Measurements from ENCODE around the gene RETREG3.

DNA sequence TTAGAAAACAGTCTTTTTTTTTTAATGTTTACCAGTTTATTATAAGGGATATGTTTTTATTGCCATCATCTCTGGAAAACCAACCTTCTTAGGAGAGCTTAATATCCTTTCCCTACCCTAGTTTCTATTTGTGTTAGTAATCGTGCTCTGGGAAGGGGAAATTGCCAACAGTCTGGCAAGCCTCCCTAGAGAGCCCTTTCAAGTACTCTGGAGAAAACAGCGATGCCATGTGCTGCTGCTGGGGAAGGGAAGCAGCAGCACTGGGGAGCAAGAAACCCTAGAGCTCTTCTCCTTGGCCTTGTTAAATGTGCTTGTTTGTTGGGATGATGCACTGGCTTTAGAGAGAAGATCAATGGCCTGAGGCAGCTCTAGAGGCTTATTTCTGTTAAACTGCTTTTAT is 10.3 kb downstream of the RETREG3 start:
- no peak for TF ChIP-seq RAD21 (conservative IDR thresholded peaks at IDR 0.05)
- TF ChIP-seq TAF1 (IDR thresholded peaks at IDR 0.05; ENCODE audit: low read depth) = no peak
- no peak for TF ChIP-seq CTCF (IDR thresholded peaks at IDR 0.05; ENCODE audit: poor library complexity, severe bottlenecking)
- TF ChIP-seq POLR2AphosphoS5 (IDR thresholded peaks at IDR 0.05) = no peak
- TF ChIP-seq REST (IDR thresholded peaks at IDR 0.05; ENCODE audit: borderline replicate concordance) = no peak

Data from neural cell (in vitro differentiated cells).